HepG2 (cell line): ENCODE data around the gene NUSAP1. TPM values are rescaled to one million over a fixed set of nuclear protein-coding genes. Genes with fewer than 3 reads are reported as not detected.

Experiments used
- HMGXB4 ChIP-seq, 2 experiments: sonication (generic) in 1 of 2; formaldehyde crosslinking in 1 of 2; IDR thresholded peaks; 2 replicates each; pipeline versions ENCODE4 v1.4.0 to v1.6.1; 2018 to 2020; ENCODE audit warnings: missing genetic modification reagents in 2 of 2, borderline replicate concordance in 1 of 2, low read depth in 1 of 2, mild to moderate bottlenecking in 1 of 2, missing biosample characterization in 1 of 2
- SMARCE1 ChIP-seq: fragments of 450-650 bp; IDR thresholded peaks from 2 replicates; pipeline ENCODE4 v1.6.1; 2017; ENCODE audit warnings: borderline replicate concordance
- ZNF30 ChIP-seq: sonication (generic); formaldehyde crosslinking; IDR thresholded peaks from 2 replicates; pipeline ENCODE4 v1.5.0; 2020; ENCODE audit warnings: mild to moderate bottlenecking, missing genetic modification reagents
- ZNF709 ChIP-seq: sonication (generic); formaldehyde crosslinking; IDR thresholded peaks from 2 replicates; pipeline ENCODE4 v1.5.0; 2020; ENCODE audit warnings: mild to moderate bottlenecking, missing genetic modification reagents
- polyA plus RNA-seq, 8 experiments: library from polyadenylated mRNA; depleted of rRNA in 3 of 8; stranded (reverse) in 7 of 8; unstranded in 1 of 8; fragments of >200 nt; fragmentation: Illumina TruSeq in 4 of 8; extraction: Trizol in 4 of 8; gene quantifications; 2 replicates each; pipeline versions ENCODE4 v1.2.1 to v1.2.3, GENCODE V29; 2011 to 2016; ENCODE audit warnings: low read depth in 4 of 8, missing spikeins in 1 of 8, mixed read lengths in 1 of 8; ENCODE audit not compliant: insufficient read depth in 1 of 8
- total RNA-seq, 5 experiments: library from RNA; depleted of rRNA; stranded (reverse); fragments of >200 nt; fragmentation: Illumina TruSeq; extraction: Trizol; gene quantifications; 2 replicates each; pipeline ENCODE4 v1.2.3, GENCODE V29; 2016; ENCODE audit warnings: low read depth in 1 of 5
- TF ChIP-seq, protein P1 (sequence below): sonication (generic); formaldehyde crosslinking; conservative IDR thresholded peaks from 2 replicates; pipeline ENCODE4 v1.4.0; 2020; ENCODE audit warnings: mild to moderate bottlenecking, missing genetic modification reagents, moderate library complexity
- TF ChIP-seq, protein P2 (sequence below): sonication (generic); formaldehyde crosslinking; IDR thresholded peaks from 2 replicates; pipeline ENCODE4 v1.4.0; 2020; ENCODE audit warnings: mild to moderate bottlenecking, missing genetic modification reagents

NUSAP1 gene
- total and polyA plus RNA-seq, 2 of the 13 experiments (the other 11 are each of a cell fraction or from before 2014, with no cell fraction given): 59.5 to 106 TPM

GRCh38 chr15:41331833-41332193 is 868 bp upstream of the NUSAP1 start (continued):
- peak in 1 of 2 experiments; percentile 86; a peak in 1 of 4 replicates for TF ChIP-seq HMGXB4 (CRISPR knock-in tag; IDR thresholded peaks at IDR 0.05; ENCODE audit: borderline replicate concordance in 1 of 2, low read depth in 1 of 2)
- no peak for TF ChIP-seq SMARCE1
- peak; percentile 1; the same call in 1 of the 2 replicates for TF ChIP-seq ZNF709 (CRISPR knock-in tag)
- TF ChIP-seq, protein P1, sequence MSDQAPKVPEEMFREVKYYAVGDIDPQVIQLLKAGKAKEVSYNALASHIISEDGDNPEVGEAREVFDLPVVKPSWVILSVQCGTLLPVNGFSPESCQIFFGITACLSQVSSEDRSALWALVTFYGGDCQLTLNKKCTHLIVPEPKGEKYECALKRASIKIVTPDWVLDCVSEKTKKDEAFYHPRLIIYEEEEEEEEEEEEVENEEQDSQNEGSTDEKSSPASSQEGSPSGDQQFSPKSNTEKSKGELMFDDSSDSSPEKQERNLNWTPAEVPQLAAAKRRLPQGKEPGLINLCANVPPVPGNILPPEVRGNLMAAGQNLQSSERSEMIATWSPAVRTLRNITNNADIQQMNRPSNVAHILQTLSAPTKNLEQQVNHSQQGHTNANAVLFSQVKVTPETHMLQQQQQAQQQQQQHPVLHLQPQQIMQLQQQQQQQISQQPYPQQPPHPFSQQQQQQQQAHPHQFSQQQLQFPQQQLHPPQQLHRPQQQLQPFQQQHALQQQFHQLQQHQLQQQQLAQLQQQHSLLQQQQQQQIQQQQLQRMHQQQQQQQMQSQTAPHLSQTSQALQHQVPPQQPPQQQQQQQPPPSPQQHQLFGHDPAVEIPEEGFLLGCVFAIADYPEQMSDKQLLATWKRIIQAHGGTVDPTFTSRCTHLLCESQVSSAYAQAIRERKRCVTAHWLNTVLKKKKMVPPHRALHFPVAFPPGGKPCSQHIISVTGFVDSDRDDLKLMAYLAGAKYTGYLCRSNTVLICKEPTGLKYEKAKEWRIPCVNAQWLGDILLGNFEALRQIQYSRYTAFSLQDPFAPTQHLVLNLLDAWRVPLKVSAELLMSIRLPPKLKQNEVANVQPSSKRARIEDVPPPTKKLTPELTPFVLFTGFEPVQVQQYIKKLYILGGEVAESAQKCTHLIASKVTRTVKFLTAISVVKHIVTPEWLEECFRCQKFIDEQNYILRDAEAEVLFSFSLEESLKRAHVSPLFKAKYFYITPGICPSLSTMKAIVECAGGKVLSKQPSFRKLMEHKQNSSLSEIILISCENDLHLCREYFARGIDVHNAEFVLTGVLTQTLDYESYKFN (CRISPR knock-in tag): 0 out of 2 replicates have a peak, but pooled peaks have one; percentile 34
- TF ChIP-seq ZNF30 (CRISPR knock-in tag): 0 out of 2 replicates have a peak, but pooled peaks have one; percentile 60
- TF ChIP-seq, protein P2, sequence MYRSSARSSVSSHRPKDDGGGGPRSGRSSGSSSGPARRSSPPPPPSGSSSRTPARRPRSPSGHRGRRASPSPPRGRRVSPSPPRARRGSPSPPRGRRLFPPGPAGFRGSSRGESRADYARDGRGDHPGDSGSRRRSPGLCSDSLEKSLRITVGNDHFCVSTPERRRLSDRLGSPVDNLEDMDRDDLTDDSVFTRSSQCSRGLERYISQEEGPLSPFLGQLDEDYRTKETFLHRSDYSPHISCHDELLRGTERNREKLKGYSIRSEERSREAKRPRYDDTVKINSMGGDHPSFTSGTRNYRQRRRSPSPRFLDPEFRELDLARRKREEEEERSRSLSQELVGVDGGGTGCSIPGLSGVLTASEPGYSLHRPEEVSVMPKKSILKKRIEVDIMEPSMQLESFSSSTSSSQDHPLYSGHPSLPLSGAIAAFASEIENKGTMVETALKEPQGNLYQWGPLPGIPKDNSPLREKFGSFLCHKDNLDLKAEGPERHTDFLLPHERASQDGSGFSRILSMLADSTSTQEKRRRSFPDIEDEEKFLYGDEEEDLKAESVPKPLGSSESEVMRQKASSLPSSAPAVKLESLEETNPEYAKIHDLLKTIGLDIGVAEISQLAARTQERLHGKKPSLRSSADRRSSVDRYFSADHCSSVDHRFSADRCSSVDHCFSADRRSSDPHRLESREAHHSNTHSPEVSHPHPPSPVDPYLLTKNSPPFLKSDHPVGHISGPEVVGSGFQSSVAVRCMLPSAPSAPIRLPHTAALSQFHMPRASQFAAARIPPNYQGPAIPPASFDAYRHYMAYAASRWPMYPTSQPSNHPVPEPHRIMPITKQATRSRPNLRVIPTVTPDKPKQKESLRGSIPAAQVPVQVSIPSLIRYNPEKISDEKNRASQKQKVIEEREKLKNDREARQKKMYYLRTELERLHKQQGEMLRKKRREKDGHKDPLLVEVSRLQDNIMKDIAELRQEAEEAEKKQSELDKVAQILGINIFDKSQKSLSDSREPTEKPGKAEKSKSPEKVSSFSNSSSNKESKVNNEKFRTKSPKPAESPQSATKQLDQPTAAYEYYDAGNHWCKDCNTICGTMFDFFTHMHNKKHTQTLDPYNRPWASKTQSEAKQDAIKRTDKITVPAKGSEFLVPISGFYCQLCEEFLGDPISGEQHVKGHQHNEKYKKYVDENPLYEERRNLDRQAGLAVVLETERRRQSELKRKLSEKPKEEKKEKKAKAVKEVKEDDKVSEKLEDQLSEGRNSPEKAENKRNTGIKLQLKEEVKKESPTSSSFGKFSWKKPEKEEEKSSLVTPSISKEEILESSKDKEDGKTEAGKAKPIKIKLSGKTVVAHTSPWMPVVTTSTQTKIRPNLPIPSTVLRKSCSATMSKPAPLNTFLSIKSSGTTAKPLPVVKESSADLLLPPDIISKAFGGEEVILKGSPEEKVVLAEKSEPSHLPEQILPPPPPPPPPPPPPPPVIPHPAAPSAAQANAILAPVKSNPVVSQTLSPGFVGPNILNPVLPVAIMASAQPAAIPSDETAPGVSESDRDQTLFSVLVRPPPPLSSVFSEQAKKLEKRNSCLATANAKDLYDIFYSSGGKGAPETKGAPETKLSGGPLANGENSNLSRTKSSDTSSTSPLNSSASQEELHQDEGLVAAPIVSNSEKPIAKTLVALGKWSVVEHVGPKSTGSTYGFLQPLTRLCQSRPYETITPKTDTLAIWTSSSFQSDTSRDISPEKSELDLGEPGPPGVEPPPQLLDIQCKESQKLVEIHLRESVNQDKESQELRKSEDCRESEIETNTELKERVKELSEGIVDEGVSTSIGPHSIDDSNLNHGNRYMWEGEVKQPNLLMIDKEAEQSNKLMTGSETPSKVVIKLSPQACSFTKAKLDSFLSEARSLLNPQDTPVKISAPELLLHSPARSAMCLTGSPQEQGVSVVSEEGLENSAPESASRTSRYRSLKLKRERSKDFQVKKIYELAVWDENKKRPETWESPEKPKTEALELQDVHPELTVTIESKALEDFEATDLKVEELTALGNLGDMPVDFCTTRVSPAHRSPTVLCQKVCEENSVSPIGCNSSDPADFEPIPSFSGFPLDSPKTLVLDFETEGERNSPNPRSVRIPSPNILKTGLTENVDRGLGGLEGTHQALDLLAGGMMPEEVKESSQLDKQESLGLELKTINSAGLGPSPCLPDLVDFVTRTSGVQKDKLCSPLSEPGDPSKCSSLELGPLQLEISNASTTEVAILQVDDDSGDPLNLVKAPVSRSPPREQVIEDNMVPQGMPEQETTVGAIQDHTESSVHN (CRISPR knock-in tag): 0 out of 2 replicates have a peak, but pooled peaks have one; percentile 5
- TF ChIP-seq, all 625 proteins: peak for 14
